GM23338 (cell line): ENCODE measurements around the gene IL23R.

Experiments
- CREB1 ChIP-seq: fragments of 250-450 bp; sonication (Bioruptor Pico); IDR thresholded peaks from 2 replicates; pipeline ENCODE4 v1.5.0; 2020; ENCODE audit warnings: low read depth, mild to moderate bottlenecking, moderate library complexity
- CTCF ChIP-seq, 2 experiments: fragments of 200-600 bp in 1 of 2; sonication (generic) in 1 of 2; conservative IDR thresholded peaks; 2 replicates each; pipeline versions ENCODE4 v1.5.1 to v1.6.1; 2016 to 2017; ENCODE audit warnings: antibody characterized with exemption in 2 of 2, low read depth in 2 of 2, mild to moderate bottlenecking in 2 of 2, moderate library complexity in 1 of 2
- EZH2 ChIP-seq: fragments of 200-600 bp; sonication (generic); IDR thresholded peaks from one replicate; pipeline ENCODE4 v1.8.0; 2017; ENCODE audit warnings: antibody characterized with exemption, mild to moderate bottlenecking, low read depth; ENCODE audit not compliant: unreplicated experiment
- EZH2phosphoT487 ChIP-seq: fragments of 200-600 bp; sonication (generic); IDR thresholded peaks from one replicate; pipeline ENCODE4 v1.8.1; 2018; ENCODE audit warnings: antibody characterized with exemption; ENCODE audit not compliant: unreplicated experiment
- JUNB ChIP-seq: IDR thresholded peaks from one replicate; pipeline ENCODE4 v1.6.1; 2016; ENCODE audit warnings: antibody characterized with exemption; ENCODE audit not compliant: unreplicated experiment
- POLR2AphosphoS5 ChIP-seq: IDR thresholded peaks from 2 replicates; pipeline ENCODE4 v1.6.1; 2016; ENCODE audit warnings: antibody characterized with exemption, low read depth
- REST ChIP-seq: IDR thresholded peaks from one replicate; pipeline ENCODE4 v1.6.1; 2018; ENCODE audit warnings: antibody characterized with exemption; ENCODE audit not compliant: unreplicated experiment
- STAT1 ChIP-seq: IDR thresholded peaks from one replicate; pipeline ENCODE4 v1.6.1; 2016; ENCODE audit warnings: antibody characterized with exemption; ENCODE audit not compliant: unreplicated experiment

GRCh38 chr1:67158401-67158800, 7.9 kb upstream of the IL23R start:
- TF ChIP-seq CTCF (conservative IDR thresholded peaks at IDR 0.05; ENCODE audit: low read depth in 2 of 2) (no peak), EZH2 (no peak), CREB1 (CRISPR knock-in tag) (no peak), STAT1 (no peak), POLR2AphosphoS5 (no peak), EZH2phosphoT487 (no peak), REST (no peak), JUNB (no peak)
